CD4-positive, alpha-beta T cell treated with Interleukin-2 at 100 ng/mL for 4 hours (primary cell): ENCODE measurements around the gene SH3BP5.

Source experiments
- DNase-seq: peaks from one replicate; pipeline ENCODE4 v3.0.0-alpha.2; 2020; ENCODE audit warnings: low spot score

Gene SH3BP5

DNA sequence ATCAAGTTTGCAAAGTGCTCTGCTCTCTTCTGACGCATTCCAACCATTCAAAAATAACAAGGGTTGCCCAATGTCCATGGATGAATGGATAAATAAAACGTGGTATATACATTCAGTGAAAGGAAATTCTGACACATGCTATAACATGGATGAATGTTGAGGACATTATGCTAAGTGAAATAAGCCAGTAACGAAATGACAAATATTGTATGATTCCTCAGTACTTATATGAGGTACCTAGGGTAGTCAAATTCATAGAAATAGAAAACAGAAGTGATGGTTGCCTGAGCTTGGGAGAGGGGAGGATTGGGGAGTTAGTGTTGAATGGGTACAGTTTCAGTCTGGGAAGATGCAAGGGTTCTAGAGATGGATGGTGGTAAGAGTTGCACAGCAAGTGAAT lies 33.9 kb downstream of the SH3BP5 start:
- DNase-seq, result no peak

DNA sequence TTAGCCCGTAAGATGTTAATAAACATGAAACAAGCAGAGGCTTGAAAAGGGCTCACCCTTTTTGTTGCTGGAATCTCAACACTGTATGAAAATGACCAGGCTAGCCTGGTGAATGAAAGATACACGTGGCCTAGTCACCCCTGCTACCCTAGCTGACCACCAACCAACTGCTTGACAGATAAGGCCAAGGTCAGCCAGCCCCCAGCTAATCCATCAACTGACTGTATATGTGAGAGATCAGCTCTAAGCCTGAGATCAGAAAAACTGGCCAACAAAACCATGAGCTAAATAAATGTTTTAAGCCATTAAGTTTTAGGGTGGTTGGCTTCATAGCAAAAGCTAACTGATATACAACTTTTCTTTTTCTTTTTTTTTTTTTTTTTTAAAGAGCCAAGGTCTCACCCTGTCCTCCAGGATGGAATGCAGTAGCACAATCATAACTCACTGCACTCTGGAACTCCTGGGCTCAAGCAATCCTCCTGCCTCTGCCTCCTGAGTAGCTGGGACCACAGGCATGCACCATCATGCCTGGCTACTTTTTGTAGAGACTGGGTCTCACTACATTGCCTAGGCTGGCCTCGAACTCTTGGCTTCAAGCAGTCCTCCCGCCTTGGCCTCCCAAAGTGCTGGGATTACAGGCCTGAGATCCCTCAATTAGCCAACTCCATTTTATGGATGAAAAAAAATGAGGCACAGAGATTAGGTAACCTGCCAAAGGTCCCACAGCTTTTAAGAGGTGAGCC lies 34.6 kb downstream of the SH3BP5 start:
- no peak for DNase-seq

GRCh38 chr3:15295506-15295905 lies 36.9 kb downstream of the SH3BP5 start:
- no peak for DNase-seq

GRCh38 chr3:15294929-15295328 lies 37.5 kb downstream of the SH3BP5 start:
- no peak for DNase-seq

DNA sequence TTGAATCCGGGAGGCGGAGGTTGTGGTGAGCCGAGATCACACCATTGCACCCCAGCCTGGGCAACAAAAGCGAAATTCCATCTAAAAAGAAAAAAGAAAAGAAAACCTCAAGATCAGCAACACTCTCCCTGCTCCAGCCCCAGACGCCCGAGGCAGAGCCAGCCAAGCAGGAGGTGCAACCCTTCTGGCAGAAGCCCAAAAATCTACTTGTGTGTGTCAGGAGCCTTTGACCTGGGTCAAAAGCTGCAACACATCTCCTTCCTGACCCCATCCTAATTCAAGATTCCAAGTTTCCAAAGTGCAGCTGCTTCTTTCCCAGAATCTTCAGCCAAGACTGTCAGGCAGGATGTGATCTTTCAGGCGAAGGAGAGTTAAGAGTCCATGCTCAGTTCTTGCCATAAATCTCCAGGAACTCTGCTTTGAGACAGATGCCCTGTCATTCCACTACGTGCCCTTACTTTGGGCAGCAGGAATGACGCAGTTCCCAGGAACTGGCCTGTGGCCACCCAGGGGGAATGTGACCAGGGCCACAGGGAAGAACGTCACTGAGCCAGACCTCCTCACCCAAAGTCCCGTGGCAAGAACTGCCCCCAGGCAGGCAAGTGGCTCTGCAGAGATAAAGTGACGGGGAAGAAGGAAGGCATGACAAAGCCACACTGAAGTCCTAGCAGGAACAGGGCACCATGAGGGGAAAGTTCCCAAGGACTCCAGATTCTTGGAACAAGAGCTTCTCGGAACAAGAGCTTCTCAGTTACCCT lies 39.4 kb downstream of the SH3BP5 start:
- DNase-seq, result no peak

GRCh38 chr3:15291589-15292541 lies 40.5 kb downstream of the SH3BP5 start:
- peak; percentile 87 for DNase-seq

- no peak for DNase-seq
Observed at GRCh38 chr3:15290736-15291135, 41.6 kb downstream of the SH3BP5 start.

DNA sequence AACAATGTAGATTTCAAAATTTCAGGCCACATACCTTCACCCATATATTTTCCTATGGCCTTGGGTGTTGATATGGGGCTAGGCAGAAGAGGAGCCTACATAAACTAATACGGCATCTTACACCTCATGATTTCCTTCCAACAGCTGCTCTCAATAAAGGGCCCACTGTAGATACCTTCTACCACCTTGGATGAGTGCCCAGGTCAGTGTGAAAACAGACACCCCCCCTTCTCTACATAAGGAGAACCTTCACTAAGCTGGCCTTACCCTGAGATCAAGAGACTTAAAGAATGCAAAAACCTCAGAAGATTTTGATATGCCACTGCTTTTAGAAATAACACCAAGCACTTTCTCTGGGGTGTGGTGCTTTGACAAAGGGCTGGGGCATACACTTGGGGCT lies 42.7 kb downstream of the SH3BP5 start:
- no peak for DNase-seq

DNA sequence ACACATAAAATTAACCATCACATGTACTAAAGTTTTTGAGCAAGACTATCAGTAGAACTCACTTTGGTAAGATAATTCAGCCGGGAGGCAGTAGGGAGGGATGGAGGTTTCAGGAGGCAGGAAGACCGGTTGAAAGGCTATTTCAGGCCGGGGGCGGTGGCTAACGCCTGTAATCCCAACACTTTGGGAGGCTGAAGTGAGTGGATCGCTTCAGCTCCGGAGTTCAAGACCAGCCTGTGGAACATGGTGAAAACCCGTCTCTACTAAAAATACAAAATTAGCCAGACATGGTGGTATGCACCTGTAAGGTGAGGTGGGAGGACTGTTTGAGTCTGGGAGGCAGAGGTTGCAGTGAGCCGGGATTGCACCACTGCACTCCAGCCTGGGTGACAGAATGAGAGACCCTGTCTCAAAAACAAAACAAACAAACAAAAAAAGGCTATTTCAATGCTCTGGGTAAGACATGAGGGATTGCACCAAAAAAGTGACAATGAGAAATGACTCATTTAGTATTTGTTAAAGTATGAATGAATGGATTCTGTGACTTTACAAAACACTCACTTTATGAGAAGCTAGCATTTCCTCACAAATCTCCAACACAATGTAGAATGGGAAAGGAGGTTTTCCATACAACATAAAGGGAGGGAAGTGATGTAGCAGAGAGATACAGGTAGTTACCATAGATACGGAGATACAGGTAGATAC lies 43.9 kb downstream of the SH3BP5 start:
- DNase-seq, result no peak

DNA sequence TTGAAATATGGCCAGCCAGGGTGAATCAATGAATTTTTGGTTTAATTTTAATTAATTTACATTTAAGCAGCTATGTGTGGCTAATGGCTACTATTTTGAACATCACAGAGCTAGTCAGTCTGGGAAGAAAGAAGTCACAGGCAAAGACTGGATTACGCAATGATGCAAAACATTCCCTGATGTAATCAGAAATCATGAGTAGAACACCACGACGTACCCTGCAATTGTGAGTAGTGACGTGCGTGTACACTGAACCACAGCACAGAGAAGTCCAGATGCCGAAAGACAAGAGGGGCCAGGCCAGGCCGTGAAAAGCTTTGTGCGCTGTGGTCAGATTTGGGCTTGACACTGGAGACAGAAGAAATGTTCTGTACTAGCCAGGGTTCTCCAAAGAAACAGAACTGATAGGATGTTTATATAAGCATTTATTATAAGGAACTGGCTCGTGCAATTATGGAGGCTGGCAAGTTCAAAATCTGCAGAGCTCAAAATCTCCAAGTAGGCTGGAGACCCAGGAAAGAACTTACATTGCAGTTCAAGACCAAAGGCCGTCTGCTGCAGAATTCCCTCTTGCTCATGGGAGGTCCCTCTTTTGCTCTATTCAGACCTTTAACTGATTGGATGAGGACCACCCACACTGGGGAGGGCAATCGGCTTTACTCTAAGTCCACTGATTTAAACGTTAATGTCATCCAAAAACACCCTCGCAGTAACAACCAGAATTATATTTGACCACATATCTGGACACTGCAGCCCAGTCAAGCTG lies 44.6 kb downstream of the SH3BP5 start:
- no peak for DNase-seq

- no peak for DNase-seq
Observed at GRCh38 chr3:15286022-15286421, 46.4 kb downstream of the SH3BP5 start.

GRCh38 chr3:15284121-15284889 lies 48.1 kb downstream of the SH3BP5 start:
- no peak for DNase-seq

DNA sequence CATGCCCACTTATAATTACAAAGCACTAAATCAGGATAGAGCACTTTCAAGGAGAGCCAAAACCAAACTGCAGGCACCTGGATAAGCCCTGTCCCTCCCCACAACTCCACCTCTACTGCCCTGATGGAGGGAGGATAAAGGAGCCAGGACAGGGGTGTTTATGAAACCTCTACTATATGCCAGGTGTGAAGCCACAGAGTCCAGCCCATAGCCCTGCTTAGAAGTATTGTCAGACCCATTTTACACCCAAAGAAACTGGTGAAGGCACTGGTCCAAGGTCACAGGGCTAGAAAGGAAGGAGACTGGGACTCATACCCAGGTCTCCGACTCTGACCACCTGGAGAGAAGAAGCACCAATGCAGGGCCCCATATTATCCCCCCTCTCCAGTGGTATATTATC lies 48.7 kb downstream of the SH3BP5 start:
- no peak for DNase-seq

DNA sequence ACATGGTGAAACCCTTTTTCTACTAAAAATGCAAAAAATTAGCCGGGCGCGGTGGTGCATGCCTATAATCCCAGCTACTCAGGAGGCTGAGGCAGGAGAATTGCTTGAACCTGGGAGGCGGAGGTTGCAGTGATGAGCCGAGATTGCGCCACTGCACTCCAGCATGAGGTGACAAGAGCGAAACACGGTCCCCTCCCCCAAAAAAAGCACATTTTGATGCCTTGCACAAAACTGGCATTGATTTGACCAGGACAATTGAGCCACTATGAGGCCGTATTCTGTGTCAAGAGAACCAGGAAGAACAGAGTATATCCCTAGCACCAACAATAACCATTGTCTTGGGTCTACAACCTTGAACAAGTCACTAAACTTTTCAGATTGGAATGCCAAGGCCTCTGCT lies 50.6 kb downstream of the SH3BP5 start:
- DNase-seq, result no peak

- no peak for DNase-seq
Observed at GRCh38 chr3:15280853-15281532, 51.4 kb downstream of the SH3BP5 start.

DNA sequence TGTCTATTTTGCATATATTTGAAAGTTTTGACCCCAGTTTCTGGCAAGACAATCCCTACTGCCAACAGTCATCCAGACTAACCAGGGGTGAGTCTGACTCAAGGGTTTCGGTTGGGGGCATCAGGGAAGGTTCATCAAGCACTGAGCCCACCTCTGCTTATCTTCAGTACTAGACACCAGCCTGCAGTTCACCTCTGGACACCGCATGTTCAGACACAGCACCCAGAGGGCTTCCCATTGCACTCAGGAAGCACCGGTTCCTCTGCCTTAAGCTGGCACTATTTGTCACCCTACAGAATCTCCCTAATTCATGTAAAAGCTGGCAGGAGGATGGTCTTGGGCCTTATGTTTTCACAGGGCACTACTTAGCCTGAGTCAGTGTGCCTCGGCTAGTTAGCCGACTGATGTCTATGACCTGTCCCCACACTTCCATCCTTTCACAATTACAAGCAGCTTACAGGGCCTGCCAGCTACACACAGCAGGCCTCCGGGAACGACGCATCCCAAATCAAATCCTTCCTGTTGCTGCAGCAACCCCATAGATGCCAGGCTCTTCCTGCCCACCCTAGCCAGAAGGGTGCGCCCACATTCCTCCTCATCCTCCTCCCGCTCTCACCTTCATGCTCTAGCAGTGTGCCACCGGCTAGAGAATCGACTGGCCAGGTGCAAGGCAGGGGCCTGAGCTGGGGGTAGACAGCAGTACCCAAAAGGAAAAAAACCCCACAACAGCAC lies 52.5 kb downstream of the SH3BP5 start:
- no peak for DNase-seq

DNA sequence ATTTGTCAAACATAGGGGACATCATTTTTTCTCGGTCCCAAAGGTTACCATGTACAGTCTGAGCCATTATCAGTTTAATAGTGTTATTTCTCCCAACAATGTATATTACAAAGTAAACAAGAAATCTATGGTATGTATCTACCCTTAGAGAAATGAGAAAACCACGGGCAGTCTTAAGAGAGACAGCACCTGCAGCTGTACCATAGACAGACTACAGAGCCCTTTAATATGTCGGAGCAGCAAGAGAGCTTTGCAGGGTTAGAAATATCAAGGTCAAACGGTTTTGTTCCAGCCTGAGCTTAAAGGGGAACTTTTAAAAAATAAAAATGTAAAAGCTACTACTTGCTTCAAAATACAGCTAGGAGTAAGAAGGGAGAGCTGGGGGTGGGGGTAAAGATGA lies 53.2 kb downstream of the SH3BP5 start:
- no peak for DNase-seq

- no peak for DNase-seq
Observed at GRCh38 chr3:15277861-15278500, 54.4 kb downstream of the SH3BP5 start.
